NCI-H128 (cell line): ENCODE data around the gene STK32C.

Experiments used
- DNase-seq: peaks from one replicate; lab custom pipeline; 2025; ENCODE audit not compliant: unreplicated experiment; lab: John Stamatoyannopoulos, UW

Gene STK32C

GRCh38 chr10:132250481-132251475 lies 57.0 kb downstream of the STK32C start:
- DNase-seq: no peak

- DNase-seq: no peak
Measured at GRCh38 chr10:132249824-132250375, 57.9 kb downstream of the STK32C start.

- DNase-seq: no peak
Measured at GRCh38 chr10:132249226-132249724, 58.5 kb downstream of the STK32C start.

DNA sequence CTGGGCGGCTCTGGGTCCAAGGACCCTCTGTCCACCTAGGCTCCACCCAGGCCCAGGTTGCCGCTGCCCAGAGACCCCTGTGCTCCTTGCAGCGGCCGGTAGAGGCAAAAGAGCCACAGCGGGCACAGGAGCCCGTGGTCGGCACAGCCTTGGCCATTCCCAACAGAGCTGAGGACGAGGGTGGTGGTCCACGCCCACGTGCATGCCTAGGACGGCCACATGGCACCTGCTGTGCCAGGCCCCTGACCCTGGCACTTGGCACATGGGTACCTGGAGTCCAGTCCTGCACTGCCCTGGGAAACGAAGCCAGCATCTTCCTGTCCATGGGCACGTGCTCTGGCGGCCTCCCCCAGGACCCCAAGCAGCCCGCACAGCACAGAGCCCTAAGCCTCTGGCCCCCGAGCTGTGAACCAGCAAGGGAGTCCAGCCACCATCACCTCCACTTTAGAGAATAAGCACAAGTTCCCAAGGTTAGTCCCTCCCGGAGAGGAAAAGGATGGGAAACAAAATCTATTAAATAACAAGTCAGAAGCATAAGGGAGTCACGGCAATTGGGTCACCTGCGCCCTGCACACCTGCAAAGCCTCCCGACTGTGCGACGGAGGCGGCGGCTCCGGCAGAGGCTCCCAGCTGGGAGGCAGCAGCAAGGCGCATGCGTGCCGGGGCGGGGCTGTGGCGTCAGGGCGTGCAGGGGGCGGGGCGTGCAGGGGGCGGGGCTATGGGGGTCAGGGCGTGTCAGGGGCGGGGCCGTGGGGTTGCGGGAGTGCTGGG lies 59.1 kb downstream of the STK32C start:
- no peak for DNase-seq

GRCh38 chr10:132247943-132248342 lies 59.8 kb downstream of the STK32C start:
- no peak for DNase-seq

DNA sequence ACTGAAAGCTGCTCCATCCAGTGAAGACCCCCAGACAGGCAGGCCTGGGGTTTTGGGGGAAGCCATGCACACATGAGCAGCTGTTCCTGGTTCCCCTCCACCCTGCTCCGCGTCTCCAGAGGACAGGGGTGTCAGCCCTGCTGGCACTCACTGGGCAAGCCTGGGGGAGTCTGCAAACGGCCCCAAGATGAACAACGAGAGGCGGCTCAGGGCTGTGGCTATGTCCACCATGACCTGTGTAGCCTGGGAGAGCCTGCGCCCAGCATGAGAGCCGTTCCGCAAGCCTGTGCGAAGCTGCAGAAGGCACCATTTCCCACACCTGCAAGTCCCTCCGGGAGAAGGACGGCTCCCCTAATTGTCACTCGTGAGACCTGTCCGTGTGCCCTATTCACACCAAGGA lies 61.5 kb downstream of the STK32C start:
- no peak for DNase-seq

DNA sequence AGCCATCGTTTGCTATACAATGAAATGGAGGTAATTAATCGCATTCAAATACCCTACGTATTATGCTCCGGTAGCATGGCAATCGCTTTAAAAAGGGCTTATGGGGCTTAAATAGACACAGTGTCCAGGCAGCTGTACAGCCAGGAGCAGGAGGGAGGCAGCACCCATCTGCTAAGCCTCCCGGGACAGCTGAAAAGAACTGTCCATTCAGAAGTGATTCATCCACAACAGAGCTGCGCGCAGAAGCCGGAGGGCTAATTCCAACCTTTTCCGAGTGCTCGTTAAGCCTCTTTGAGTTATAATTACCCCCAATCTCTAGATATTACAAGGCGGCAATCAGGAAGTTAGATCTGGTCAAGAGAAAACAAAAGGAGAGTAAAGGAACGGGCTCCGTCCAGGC lies 62.7 kb downstream of the STK32C start:
- DNase-seq: no peak

DNA sequence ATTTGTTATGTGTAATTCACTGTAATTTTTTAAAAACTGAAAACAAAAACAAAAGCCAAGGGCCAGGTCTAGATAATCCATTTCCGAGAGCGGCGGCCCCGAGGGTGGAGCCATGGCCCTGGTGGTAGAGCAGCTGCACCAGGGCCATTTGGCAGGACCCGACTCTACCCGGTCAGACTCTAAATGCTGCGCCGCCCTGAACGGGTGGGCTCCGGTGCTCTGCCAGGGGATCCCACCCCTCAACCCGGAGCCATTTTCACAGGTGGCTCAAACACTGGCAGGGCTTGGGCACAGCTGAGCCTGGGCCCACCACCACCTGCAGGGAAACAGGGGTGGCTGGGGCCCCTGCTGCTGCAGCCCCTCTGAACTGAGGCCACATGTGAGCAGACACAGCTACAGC lies 64.1 kb downstream of the STK32C start:
- DNase-seq: no peak

- DNase-seq: no peak
Measured at GRCh38 chr10:132243141-132243540, 64.6 kb downstream of the STK32C start.

- no peak for DNase-seq
Measured at GRCh38 chr10:132242103-132242840, 65.5 kb downstream of the STK32C start.

DNA sequence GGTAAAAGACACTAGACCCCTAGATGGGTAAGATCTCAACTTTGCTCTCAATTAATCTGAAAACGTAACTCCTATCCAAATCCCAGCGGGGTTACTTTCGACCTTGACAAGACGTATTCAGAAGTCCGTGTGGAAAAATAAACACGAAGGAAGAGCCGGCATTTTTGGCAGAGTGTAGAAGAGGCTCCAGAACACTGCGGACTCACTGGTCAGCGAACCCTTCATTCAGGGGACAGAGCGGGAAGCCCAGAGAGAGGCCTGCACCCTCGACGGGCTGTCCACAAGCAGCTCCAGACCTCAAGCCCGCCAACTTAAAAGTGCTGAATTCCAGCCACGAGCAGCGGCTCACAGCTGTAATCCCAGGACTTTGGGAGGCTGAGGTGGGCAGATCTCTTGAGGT lies 66.3 kb downstream of the STK32C start:
- DNase-seq: no peak

DNA sequence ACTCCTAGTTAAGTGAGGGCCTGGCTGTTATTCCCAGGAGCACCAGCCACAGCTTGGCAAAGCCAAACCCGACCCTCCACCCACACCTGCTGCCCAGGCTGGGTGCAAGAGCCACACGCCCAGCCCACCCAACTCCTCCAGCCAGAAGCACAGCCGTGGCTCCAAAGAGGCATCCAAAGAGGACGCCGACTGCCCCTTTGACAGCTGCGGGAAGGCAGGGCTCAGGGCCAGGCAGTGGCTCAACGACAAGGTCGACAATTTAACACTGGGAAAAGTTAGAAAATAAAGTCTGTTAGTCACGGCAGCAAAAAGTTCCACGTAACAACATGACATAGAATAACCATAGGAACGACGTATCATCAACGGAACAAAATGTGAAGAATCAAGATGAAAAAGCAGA lies 66.7 kb downstream of the STK32C start:
- DNase-seq: no peak

- no peak for DNase-seq
Measured at GRCh38 chr10:132240581-132240980, 67.2 kb downstream of the STK32C start.

DNA sequence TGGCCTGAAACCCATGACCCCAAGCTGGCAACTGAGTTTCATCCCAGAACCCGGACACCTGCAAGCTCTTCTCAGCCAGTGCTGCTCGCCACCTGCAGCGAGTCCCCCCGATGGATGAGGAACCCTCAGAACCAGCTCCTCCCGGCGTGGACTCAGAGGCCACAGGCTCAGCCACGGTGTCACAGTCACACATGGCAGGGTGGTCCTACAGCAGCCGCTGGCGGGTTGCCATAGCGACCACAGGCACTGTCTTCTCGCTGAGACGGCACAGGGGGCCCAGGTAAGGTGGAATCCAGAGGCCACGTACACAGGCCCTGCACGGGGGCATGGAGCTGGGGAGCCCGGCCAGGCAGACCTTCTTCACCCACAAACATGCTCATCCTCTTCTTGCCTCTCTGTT lies 67.6 kb downstream of the STK32C start:
- DNase-seq: no peak

- no peak for DNase-seq
Measured at GRCh38 chr10:132239126-132240031, 68.4 kb downstream of the STK32C start.

- no peak for DNase-seq
Measured at GRCh38 chr10:132238371-132239125, 69.2 kb downstream of the STK32C start.

DNA sequence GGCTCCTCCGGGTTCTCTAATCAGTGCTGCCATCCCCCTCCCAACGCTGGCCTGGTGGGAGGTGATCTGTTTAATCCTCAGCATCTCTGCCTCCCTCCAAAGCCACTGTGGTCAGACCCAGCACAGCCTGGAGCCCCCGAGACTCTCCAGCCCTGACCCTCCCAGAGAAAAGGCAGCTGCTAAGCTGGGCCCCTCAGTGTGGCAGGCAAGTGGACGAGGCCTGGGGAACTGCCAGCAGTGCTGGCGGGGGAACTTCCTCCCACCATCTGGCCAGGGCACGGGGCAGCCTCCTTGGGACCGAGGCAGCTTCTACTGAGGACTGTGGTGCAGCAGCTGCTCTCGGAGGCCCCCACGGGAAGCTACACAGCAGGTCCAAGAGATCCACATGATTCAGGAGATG lies 69.9 kb downstream of the STK32C start:
- no peak for DNase-seq

GRCh38 chr10:132237396-132237795 lies 70.4 kb downstream of the STK32C start:
- no peak for DNase-seq

GRCh38 chr10:132236881-132237280 lies 70.9 kb downstream of the STK32C start:
- no peak for DNase-seq
